ENCODE measurements around the gene XBP1. TPM values are rescaled to one million over a fixed set of nuclear protein-coding genes. Genes with fewer than 3 reads are reported as not detected.

XBP1 gene
- total and polyA plus RNA-seq, 10 of the 15 experiments (the other 5 are each of a cell fraction or from before 2014, with no cell fraction given): 44.5 to 313 (median 149) TPM

DNA sequence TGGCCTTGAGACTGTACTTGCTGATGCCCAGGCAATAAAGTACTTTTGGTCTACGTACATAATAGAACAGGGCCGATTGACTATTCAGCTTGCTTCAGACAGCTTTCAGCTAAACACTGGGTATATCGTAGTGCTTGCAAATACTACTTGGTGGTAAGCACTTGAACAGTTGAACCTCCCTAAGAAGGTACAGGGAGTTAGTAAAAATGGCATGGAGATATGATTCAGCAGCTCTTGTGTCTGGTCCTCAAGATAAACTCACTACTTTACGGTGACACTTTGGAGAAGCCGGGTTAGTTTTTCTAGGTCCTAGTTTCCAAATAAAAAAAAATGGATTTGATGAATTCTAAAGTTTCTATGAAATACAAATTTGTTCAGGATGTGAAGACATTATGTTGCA is 20.5 kb downstream of the XBP1 start:
- no peak overlapping the region for H3K4me2 ChIP-seq (ENCODE audit: control insufficient read depth, insufficient read depth)
- WGBS (ENCODE audit: insufficient coverage, insufficient replicate concordance, low lambda C conversion rate, missing lambda C conversion rate): 71% methylated on average over 5 of the region's 5 CpGs
- H3K27ac ChIP-seq (ENCODE audit: control insufficient read depth, insufficient read depth): no peak overlapping the region
- in situ Hi-C loops (cut with MboI): no loop called here
- H3K4me3 ChIP-seq: no peak overlapping the region
- H2AFZ ChIP-seq (ENCODE audit: control insufficient read depth, low read depth, low read length): no peak overlapping the region
- DNase-seq (ENCODE audit: low read depth, low spot score) (no peak), ATAC-seq (no peak), FAIRE-seq (no peak)
- H3K9ac ChIP-seq (ENCODE audit: control insufficient read depth, insufficient read depth, low read length): no peak overlapping the region
- no peaks in the 10 kb centered on the region; the same call in 2 of the 3 replicates for H3K9me3 ChIP-seq (replicated peaks; ENCODE audit: control insufficient read depth, insufficient read depth, low read length)
- POLR2A ChIA-PET: interaction anchor here (1.2 kb wide), 2 partner anchors 19 kb away, joined by 3 to 6 read pairs; no protein-coding TSS in a partner anchor
- no peaks in the 10 kb centered on the region for H3K4me1 ChIP-seq (ENCODE audit: control insufficient read depth, insufficient read depth, low read length)
- SMC1A ChIA-PET (ENCODE audit: uncharacterized antibody, unreplicated experiment): interaction anchor here (0.8 to 3.6 kb wide), 6 partner anchors 8 to 261 kb away, joined by 3 to 16 read pairs (median 4); no protein-coding TSS in a partner anchor
- BruUV-seq (replicated peaks): no TSS peak
- H4K20me1 ChIP-seq (ENCODE audit: control insufficient read depth, insufficient read depth): no peaks in the 10 kb centered on the region
- no peaks in the 10 kb centered on the region for H3K27me3 ChIP-seq (replicated peaks in 1 of 2; ENCODE audit: control insufficient read depth in 2 of 2, insufficient read depth in 2 of 2, low read length in 1 of 2)
- RAD21 ChIA-PET (ENCODE audit: unreplicated experiment): interaction anchor here (1.2 to 1.4 kb wide), 2 partner anchors 9 to 19 kb away, joined by 3 to 6 read pairs; no protein-coding TSS in a partner anchor
- peaks cover 3 to 31% of the 10 kb centered on the region in 2 experiments for H3K36me3 ChIP-seq (ENCODE audit: control insufficient read depth in 2 of 2, insufficient read depth in 2 of 2, low read length in 1 of 2)
- H3K79me2 ChIP-seq (ENCODE audit: control insufficient read depth, insufficient read depth, low read length): no peaks in the 10 kb centered on the region; the same call in 1 of the 2 replicates
- intact Hi-C loops (cut with micrococcal nuclease; ENCODE audit: unreplicated experiment): loop anchor here (10.0 kb wide), 1 partner anchor 45 kb away; no protein-coding TSS in a partner anchor
- CTCF ChIA-PET: interaction anchor here (1.0 to 1.5 kb wide), 2 partner anchors 11 to 260 kb away, joined by 3 to 5 read pairs; no protein-coding TSS in a partner anchor
- TF ChIP-seq MTA2 (IDR thresholded peaks at IDR 0.05; ENCODE audit: low read depth) (no peak), BMI1 (IDR thresholded peaks at IDR 0.05; ENCODE audit: borderline replicate concordance) (no peak), WRNIP1 (IDR thresholded peaks at IDR 0.05; ENCODE audit: borderline replicate concordance, low read depth, low read length) (no peak), BHLHE40 (IDR thresholded peaks at IDR 0.05; ENCODE audit: borderline replicate concordance in 1 of 2, low read depth in 2 of 2, low read length in 1 of 2) (no peak), CBX5 (IDR thresholded peaks at IDR 0.05; ENCODE audit: low read depth) (no peak), SREBF2 (IDR thresholded peaks at IDR 0.05; ENCODE audit: low read length) (no peak), FOXK2 (IDR thresholded peaks at IDR 0.05) (no peak), ATF7 (IDR thresholded peaks at IDR 0.05; ENCODE audit: low read depth) (no peak), SMAD1 (IDR thresholded peaks at IDR 0.05; ENCODE audit: low read depth, partially characterized antibody) (no peak), KAT2A (conservative IDR thresholded peaks at IDR 0.05; ENCODE audit: control insufficient read depth, low read depth, low read length) (no peak), ZNF207 (IDR thresholded peaks at IDR 0.05; ENCODE audit: borderline replicate concordance) (no peak), PAX8 (IDR thresholded peaks at IDR 0.05) (no peak), ZBTB40 (IDR thresholded peaks at IDR 0.05; ENCODE audit: borderline replicate concordance) (no peak), IKZF1 (conservative IDR thresholded peaks at IDR 0.05) (no peak), MLLT1 (IDR thresholded peaks at IDR 0.05) (no peak), PKNOX1 (IDR thresholded peaks at IDR 0.05) (no peak), HDGF (IDR thresholded peaks at IDR 0.05) (no peak), TBL1XR1 (IDR thresholded peaks at IDR 0.05; ENCODE audit: low read depth, low read length) (no peak), FOXM1 (IDR thresholded peaks at IDR 0.05; ENCODE audit: low read depth, low read length) (no peak)

All from GM12878 (cell line).